Dendritic cell treated with granulocyte-macrophage colony-stimulating factor and Interleukin-4, amounts not matched to agents 40 ng/mL and 50 ng/mL, for 4 days (primary cell): ENCODE data around the gene MSI2.
"Not testable (repeated sequence)": the region's sequence is repeated elsewhere in the genome, so short reads cannot be mapped to it uniquely, and the experiment has no call there.

ENCODE experiments used
- H3K27ac Mint-ChIP-seq: one replicate; pipeline ENCODE4 v1.8.0; 2022; ENCODE audit warnings: mild to moderate bottlenecking, mixed read lengths
- H3K27me3 Mint-ChIP-seq: one replicate; pipeline ENCODE4 v1.8.0; 2022; ENCODE audit warnings: mild to moderate bottlenecking, mixed read lengths
- H3K36me3 Mint-ChIP-seq: one replicate; pipeline ENCODE4 v1.8.0; 2022; ENCODE audit warnings: low read depth, mixed read lengths
- H3K4me1 Mint-ChIP-seq: one replicate; pipeline ENCODE4 v1.8.0; 2022; ENCODE audit warnings: low read depth, mixed read lengths
- H3K4me3 Mint-ChIP-seq: one replicate; pipeline ENCODE4 v1.8.0; 2022; ENCODE audit warnings: mild to moderate bottlenecking, moderate library complexity, mixed read lengths
- H3K9me3 Mint-ChIP-seq: one replicate; pipeline ENCODE4 v1.8.0; 2022; ENCODE audit warnings: mixed read lengths
- intact Hi-C: fragments of 100-400 bp; cut with micrococcal nuclease; formaldehyde crosslinking; loops from one replicate; pipeline ENCODE4 v1.15.0; 2022

The MSI2 gene

GRCh38 chr17:57619061-57619937 is 363.0 kb downstream of the MSI2 start:
- Mint-ChIP-seq H3K27ac (peak overlapping the region; percentile 21), H3K4me3 (no peak overlapping the region), H3K4me1 (peaks cover 41% of the 10 kb centered on the region)

GRCh38 chr17:57620576-57620975 is 364.3 kb downstream of the MSI2 start:
- Mint-ChIP-seq H3K4me3 (no peak overlapping the region), H3K27me3 (peaks cover 6% of the 10 kb centered on the region), H3K9me3 (no peaks in the 10 kb centered on the region), H3K27ac (no peak overlapping the region), H3K4me1 (peaks cover 46% of the 10 kb centered on the region), H3K36me3 (peaks cover 5% of the 10 kb centered on the region)
- intact Hi-C loops: no loop called here

More at GRCh38 chr17:57619061-57619937, 363.0 kb downstream of the MSI2 start:
- Mint-ChIP-seq H3K27me3 (peaks cover 4% of the 10 kb centered on the region), H3K9me3 (no peaks in the 10 kb centered on the region), H3K36me3 (peaks cover 5% of the 10 kb centered on the region)
- intact Hi-C loops: no loop called here

- H3K4me3 Mint-ChIP-seq, intact Hi-C loops, H3K27me3 Mint-ChIP-seq, H3K9me3 Mint-ChIP-seq, H3K36me3 Mint-ChIP-seq, H3K27ac Mint-ChIP-seq: not testable (repeated sequence)
- peaks cover 46% of the 10 kb centered on the region for H3K4me1 Mint-ChIP-seq
Measured at GRCh38 chr17:57621791-57622190, 365.5 kb downstream of the MSI2 start.

GRCh38 chr17:57622306-57622682 is 366.0 kb downstream of the MSI2 start:
- Mint-ChIP-seq H3K9me3 (no peaks in the 10 kb centered on the region), H3K36me3 (peaks cover 5% of the 10 kb centered on the region), H3K27ac (peak overlapping the region; percentile 77), H3K27me3 (peaks cover 6% of the 10 kb centered on the region), H3K4me1 (peaks cover 46% of the 10 kb centered on the region), H3K4me3 (no peak overlapping the region)
- intact Hi-C loops: no loop called here

- peaks cover 6% of the 10 kb centered on the region for H3K27me3 Mint-ChIP-seq
- no peak overlapping the region for H3K4me3 Mint-ChIP-seq
- no peaks in the 10 kb centered on the region for H3K9me3 Mint-ChIP-seq
- intact Hi-C loops: no loop called here
- peaks cover 5% of the 10 kb centered on the region for H3K36me3 Mint-ChIP-seq
- peak overlapping the region; percentile 77 for H3K27ac Mint-ChIP-seq
- H3K4me1 Mint-ChIP-seq: peaks cover 50% of the 10 kb centered on the region
Measured at GRCh38 chr17:57622683-57623433, 366.5 kb downstream of the MSI2 start.

GRCh38 chr17:57623620-57624019 is 367.3 kb downstream of the MSI2 start:
- Mint-ChIP-seq H3K9me3 (no peaks in the 10 kb centered on the region), H3K4me1 (peaks cover 58% of the 10 kb centered on the region), H3K36me3 (peaks cover 5% of the 10 kb centered on the region), H3K27ac (peak overlapping the region; percentile 77), H3K4me3 (no peak overlapping the region), H3K27me3 (peaks cover 6% of the 10 kb centered on the region)
- intact Hi-C loops: no loop called here

GRCh38 chr17:57624386-57624785 is 368.1 kb downstream of the MSI2 start:
- intact Hi-C loops: no loop called here
- H3K36me3 Mint-ChIP-seq: no peaks in the 10 kb centered on the region
- H3K9me3 Mint-ChIP-seq: no peaks in the 10 kb centered on the region
- H3K4me1 Mint-ChIP-seq: peaks cover 59% of the 10 kb centered on the region
- H3K27ac Mint-ChIP-seq: peak overlapping the region; percentile 38
- peaks cover 6% of the 10 kb centered on the region for H3K27me3 Mint-ChIP-seq
- no peak overlapping the region for H3K4me3 Mint-ChIP-seq

- no peaks in the 10 kb centered on the region for H3K36me3 Mint-ChIP-seq
- no peaks in the 10 kb centered on the region for H3K9me3 Mint-ChIP-seq
- intact Hi-C loops: no loop called here
- H3K4me1 Mint-ChIP-seq: peaks cover 64% of the 10 kb centered on the region
- H3K27me3 Mint-ChIP-seq: peaks cover 6% of the 10 kb centered on the region
- H3K27ac Mint-ChIP-seq: peak overlapping the region; percentile 70
- H3K4me3 Mint-ChIP-seq: no peak overlapping the region
Measured at GRCh38 chr17:57625511-57625910, 369.2 kb downstream of the MSI2 start.

GRCh38 chr17:57625957-57626356 is 369.6 kb downstream of the MSI2 start:
- Mint-ChIP-seq H3K27ac (peak overlapping the region; percentile 70), H3K9me3 (no peaks in the 10 kb centered on the region), H3K36me3 (no peaks in the 10 kb centered on the region), H3K4me3 (no peak overlapping the region), H3K27me3 (peaks cover 6% of the 10 kb centered on the region), H3K4me1 (peaks cover 68% of the 10 kb centered on the region)
- intact Hi-C loops: no loop called here

GRCh38 chr17:57626520-57627210 is 370.3 kb downstream of the MSI2 start:
- Mint-ChIP-seq H3K27ac (peak overlapping the region; percentile 70), H3K4me3 (no peak overlapping the region)
- intact Hi-C loops: no loop called here

GRCh38 chr17:57627591-57627990 is 371.3 kb downstream of the MSI2 start:
- Mint-ChIP-seq H3K9me3 (no peaks in the 10 kb centered on the region), H3K36me3 (no peaks in the 10 kb centered on the region), H3K27me3 (peaks cover 6% of the 10 kb centered on the region), H3K27ac (peak overlapping the region; percentile 77), H3K4me1 (peaks cover 74% of the 10 kb centered on the region), H3K4me3 (no peak overlapping the region)
- intact Hi-C loops: no loop called here

More at GRCh38 chr17:57626520-57627210, 370.3 kb downstream of the MSI2 start:
- H3K27me3 Mint-ChIP-seq: peaks cover 6% of the 10 kb centered on the region
- H3K36me3 Mint-ChIP-seq: no peaks in the 10 kb centered on the region
- no peaks in the 10 kb centered on the region for H3K9me3 Mint-ChIP-seq
- peaks cover 74% of the 10 kb centered on the region for H3K4me1 Mint-ChIP-seq

- H3K27ac Mint-ChIP-seq: peak overlapping the region; percentile 77
- H3K36me3 Mint-ChIP-seq: no peaks in the 10 kb centered on the region
- H3K4me1 Mint-ChIP-seq: peaks cover 69% of the 10 kb centered on the region
- no peaks in the 10 kb centered on the region for H3K9me3 Mint-ChIP-seq
- peaks cover 4% of the 10 kb centered on the region for H3K27me3 Mint-ChIP-seq
- peak overlapping the region; percentile 35 for H3K4me3 Mint-ChIP-seq
- intact Hi-C loops: no loop called here
Measured at GRCh38 chr17:57628421-57628820, 372.1 kb downstream of the MSI2 start.

- peaks cover 68% of the 10 kb centered on the region for H3K4me1 Mint-ChIP-seq
- peaks cover under 1% of the 10 kb centered on the region for H3K27me3 Mint-ChIP-seq
- H3K4me3 Mint-ChIP-seq: no peak overlapping the region
- H3K27ac Mint-ChIP-seq: peak overlapping the region; percentile 77
- intact Hi-C loops: no loop called here
- peaks cover 6% of the 10 kb centered on the region for H3K9me3 Mint-ChIP-seq
- no peaks in the 10 kb centered on the region for H3K36me3 Mint-ChIP-seq
Measured at GRCh38 chr17:57629470-57629869, 373.1 kb downstream of the MSI2 start.

- intact Hi-C loops: no loop called here
- peaks cover 68% of the 10 kb centered on the region for H3K4me1 Mint-ChIP-seq
- no peak overlapping the region for H3K4me3 Mint-ChIP-seq
- H3K36me3 Mint-ChIP-seq: no peaks in the 10 kb centered on the region
- peak overlapping the region; percentile 77 for H3K27ac Mint-ChIP-seq
- H3K9me3 Mint-ChIP-seq: peaks cover 10% of the 10 kb centered on the region
- no peaks in the 10 kb centered on the region for H3K27me3 Mint-ChIP-seq
Measured at GRCh38 chr17:57629886-57630285, 373.6 kb downstream of the MSI2 start.
